Measurements from ENCODE around the gene NSUN5.
"Not testable (repeated sequence)": the region's sequence is repeated elsewhere in the genome, so short reads cannot be mapped to it uniquely, and the experiment has no call there.

DNA sequence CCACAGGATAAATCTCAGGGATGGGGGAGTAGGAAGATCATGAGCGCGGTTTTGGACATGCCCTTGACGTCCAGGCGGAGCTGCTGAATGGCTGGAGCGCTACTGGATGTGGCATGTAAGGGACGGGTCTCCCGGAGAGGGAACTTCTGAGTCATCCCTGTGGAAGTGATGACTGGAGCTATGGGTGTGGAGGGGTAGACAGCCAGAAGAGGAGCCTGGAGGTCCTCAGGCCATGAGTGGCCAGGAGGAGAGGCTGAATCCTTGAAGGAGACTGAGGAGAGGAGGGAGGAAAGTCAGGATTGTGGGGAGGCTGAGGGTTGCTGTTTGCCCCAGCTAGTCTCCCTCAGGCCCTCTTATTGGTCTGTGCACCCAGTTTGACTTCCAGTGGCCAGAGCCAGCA lies 2.8 kb upstream of the NSUN5 start:
- not testable (repeated sequence) for TF ChIP-seq POLR2A, EP300, CTCF (IDR thresholded peaks at IDR 0.05)

Data from ovary (tissue), 3 donors.